ENCODE data around the gene KLHL12. TPM values are rescaled to one million over a fixed set of nuclear protein-coding genes. Genes with fewer than 3 reads are reported as not detected.

KLHL12 gene
- total RNA-seq, 2 donors from 2014 or later, result 12.6 to 18.5 TPM

- no peaks in the 10 kb centered on the region for H3K9me3 ChIP-seq
- no peak for ATAC-seq (ENCODE audit: insufficient number of reproducible peaks, low FRiP score, low read depth)
- no peaks in the 10 kb centered on the region for H3K36me3 ChIP-seq
- DNase-seq (ENCODE audit: low spot score), result no peak
- no peaks in the 10 kb centered on the region for H3K27me3 ChIP-seq (replicated peaks; ENCODE audit: insufficient read depth)
- H3K4me1 ChIP-seq (ENCODE audit: control insufficient read depth in 1 of 2, low read depth in 2 of 2), result peaks cover 2 to 10% of the 10 kb centered on the region in 2 donors
- H3K4me3 ChIP-seq, result no peak overlapping the region
- no peak overlapping the region for H3K27ac ChIP-seq
- no peak for TF ChIP-seq CTCF (IDR thresholded peaks at IDR 0.05)
Measured at GRCh38 chr1:202858331-202858730, 68.7 kb downstream of the KLHL12 start.

GRCh38 chr1:202857136-202857610, 69.9 kb downstream of the KLHL12 start:
- no peak for DNase-seq (ENCODE audit: low spot score)
- H3K9me3 ChIP-seq, result no peaks in the 10 kb centered on the region
- no peak for TF ChIP-seq CTCF (IDR thresholded peaks at IDR 0.05)
- no peaks in the 10 kb centered on the region for H3K36me3 ChIP-seq
- H3K4me3 ChIP-seq, result no peak overlapping the region
- ATAC-seq (ENCODE audit: insufficient number of reproducible peaks, low FRiP score, low read depth), result no peak
- no peak overlapping the region for H3K27ac ChIP-seq
- peaks cover 2 to 9% of the 10 kb centered on the region in 2 donors for H3K4me1 ChIP-seq (ENCODE audit: control insufficient read depth in 1 of 2, low read depth in 2 of 2)
- no peaks in the 10 kb centered on the region for H3K27me3 ChIP-seq (replicated peaks; ENCODE audit: insufficient read depth)

- H3K36me3 ChIP-seq, result no peaks in the 10 kb centered on the region
- H3K4me1 ChIP-seq (ENCODE audit: control insufficient read depth in 1 of 2, low read depth in 2 of 2), result peaks cover 2 to 5% of the 10 kb centered on the region in 2 donors
- ATAC-seq (ENCODE audit: insufficient number of reproducible peaks, low FRiP score, low read depth) (no peak), DNase-seq (ENCODE audit: low spot score) (no peak)
- no peak overlapping the region for H3K4me3 ChIP-seq
- no peak overlapping the region for H3K27ac ChIP-seq
- H3K9me3 ChIP-seq, result no peaks in the 10 kb centered on the region
- H3K27me3 ChIP-seq (replicated peaks; ENCODE audit: insufficient read depth), result no peaks in the 10 kb centered on the region
- no peak for TF ChIP-seq CTCF (IDR thresholded peaks at IDR 0.05)
Measured at GRCh38 chr1:202856014-202856413, 71.0 kb downstream of the KLHL12 start.

- ATAC-seq (ENCODE audit: insufficient number of reproducible peaks, low FRiP score, low read depth) (no peak), DNase-seq (ENCODE audit: low spot score) (no peak)
- no peaks in the 10 kb centered on the region for H3K4me1 ChIP-seq (ENCODE audit: control insufficient read depth in 1 of 2, low read depth in 2 of 2)
- H3K27ac ChIP-seq, result no peak overlapping the region
- no peaks in the 10 kb centered on the region for H3K27me3 ChIP-seq (replicated peaks; ENCODE audit: insufficient read depth)
- no peaks in the 10 kb centered on the region for H3K9me3 ChIP-seq
- H3K4me3 ChIP-seq, result no peak overlapping the region
- H3K36me3 ChIP-seq, result no peaks in the 10 kb centered on the region
- TF ChIP-seq CTCF (IDR thresholded peaks at IDR 0.05), result no peak
Measured at GRCh38 chr1:202854787-202855186, 72.2 kb downstream of the KLHL12 start.

- no peak for ATAC-seq (ENCODE audit: insufficient number of reproducible peaks, low FRiP score, low read depth)
- Histone ChIP-seq H3K4me3 (no peak overlapping the region), H3K27ac (no peak overlapping the region), H3K4me1 (ENCODE audit: control insufficient read depth in 1 of 2, low read depth in 2 of 2) (no peaks in the 10 kb centered on the region), H3K27me3 (replicated peaks; ENCODE audit: insufficient read depth) (no peaks in the 10 kb centered on the region), H3K9me3 (no peaks in the 10 kb centered on the region), H3K36me3 (no peaks in the 10 kb centered on the region)
- DNase-seq (ENCODE audit: low spot score), result no peak
- no peak for TF ChIP-seq CTCF (IDR thresholded peaks at IDR 0.05)
Measured at GRCh38 chr1:202852163-202852904, 74.7 kb downstream of the KLHL12 start.
